Stimulated activated naive CD4-positive, alpha-beta T cell (primary cell): ENCODE data around the gene MISP.

ENCODE experiments used
- DNase-seq, 6 experiments: peaks; one replicate each; lab custom pipeline; 2025; lab: John Stamatoyannopoulos, UW

MISP gene

DNA sequence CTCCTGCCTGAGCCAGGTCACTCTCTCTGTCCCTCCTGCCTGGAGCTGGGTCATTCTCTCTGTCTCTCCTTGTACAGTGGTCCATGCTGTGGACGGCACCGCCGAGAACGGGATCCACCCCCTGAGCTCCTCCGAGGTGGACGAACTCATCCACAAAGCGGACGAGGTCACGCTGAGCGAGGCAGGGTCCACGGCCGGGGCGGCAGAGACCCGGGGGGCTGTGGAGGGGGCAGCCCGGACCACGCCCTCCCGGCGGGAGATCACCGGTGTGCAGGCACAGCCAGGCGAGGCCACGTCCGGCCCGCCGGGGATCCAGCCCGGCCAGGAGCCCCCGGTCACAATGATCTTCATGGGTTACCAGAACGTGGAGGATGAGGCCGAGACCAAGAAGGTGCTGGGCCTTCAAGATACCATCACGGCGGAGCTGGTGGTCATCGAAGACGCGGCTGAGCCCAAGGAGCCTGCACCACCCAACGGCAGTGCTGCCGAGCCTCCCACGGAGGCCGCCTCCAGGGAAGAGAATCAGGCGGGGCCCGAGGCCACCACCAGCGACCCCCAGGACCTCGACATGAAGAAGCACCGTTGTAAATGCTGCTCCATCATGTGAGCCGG lies 4.6 kb upstream of the MISP start:
- DNase-seq: no peak

DNA sequence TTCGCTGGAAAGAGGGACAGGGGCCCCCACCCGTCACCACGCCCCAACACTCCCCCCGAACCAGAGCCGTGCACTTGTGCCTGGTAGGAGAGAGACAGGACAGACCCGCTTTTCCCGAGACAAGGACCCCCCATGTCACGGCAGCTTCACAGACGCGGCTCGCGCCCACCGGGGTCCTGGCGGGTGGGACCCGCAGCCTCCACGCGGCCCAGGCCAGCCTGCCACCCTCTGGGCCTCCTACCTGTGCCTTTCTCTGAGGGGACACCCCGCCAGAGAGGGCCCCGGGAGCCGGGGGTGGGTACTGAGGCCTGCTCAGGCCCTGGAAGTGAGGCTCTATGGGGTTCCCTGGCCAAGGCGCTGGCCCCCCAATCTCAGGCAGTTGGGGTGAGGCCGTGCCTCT lies 4.0 kb upstream of the MISP start:
- no peak for DNase-seq

DNA sequence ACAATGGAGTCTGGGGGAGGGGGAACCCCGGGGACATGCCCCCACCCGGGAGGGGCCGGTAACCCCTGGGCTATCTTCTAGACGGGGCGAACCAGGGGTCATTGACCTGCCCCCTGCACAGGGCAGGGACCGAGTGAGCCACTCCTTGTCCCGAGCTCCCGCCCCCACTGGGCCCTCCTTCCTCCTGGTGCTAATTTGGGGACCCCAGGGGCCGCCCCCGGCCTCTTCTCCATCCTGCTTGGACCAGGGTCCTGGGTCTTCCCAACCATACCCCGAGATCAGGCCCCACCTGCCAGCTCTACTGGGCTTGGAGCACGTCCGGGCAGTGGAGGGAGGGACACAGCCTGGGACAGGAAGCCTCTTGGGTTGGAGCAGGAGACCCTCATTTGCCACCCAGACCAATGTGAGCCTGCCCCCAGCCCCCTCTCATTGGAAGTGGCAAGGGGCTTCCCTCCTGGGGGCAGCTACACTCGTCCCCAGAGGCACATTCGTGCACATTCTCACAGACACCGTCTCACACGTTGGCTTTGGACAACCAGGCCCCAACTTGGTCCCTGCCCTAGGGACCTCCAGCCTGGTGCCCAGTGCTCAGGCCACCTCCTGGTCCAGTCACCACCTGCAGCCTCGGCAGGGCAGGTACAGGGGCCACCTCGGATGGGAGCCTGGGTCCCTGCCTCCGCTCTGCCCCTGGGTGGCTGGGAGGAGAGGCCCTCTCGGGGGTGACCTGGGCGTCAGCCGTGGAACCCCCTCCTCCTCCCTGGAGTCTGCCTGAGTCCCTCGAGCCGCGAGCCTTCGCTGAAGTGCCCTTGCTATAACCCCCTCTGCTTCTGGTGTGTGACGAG lies 3.3 kb upstream of the MISP start:
- DNase-seq: no peak

DNA sequence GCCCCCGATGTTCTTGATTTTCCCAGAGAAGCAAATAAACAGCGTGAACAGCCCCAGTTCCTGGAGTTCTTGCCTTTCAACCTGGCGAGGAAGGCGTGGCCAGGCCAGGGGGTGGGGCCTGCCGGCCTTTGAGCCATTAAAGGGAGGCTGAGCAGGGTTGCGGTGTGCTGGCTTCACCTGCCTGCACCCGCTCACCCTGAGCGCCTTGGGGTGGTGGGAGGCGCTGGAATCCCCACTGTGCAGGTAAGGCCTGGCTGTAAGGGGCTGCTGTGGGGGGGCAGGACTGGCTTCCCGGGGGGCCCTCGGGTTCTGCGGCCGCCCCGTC lies 2.7 kb upstream of the MISP start:
- DNase-seq: no peak

DNA sequence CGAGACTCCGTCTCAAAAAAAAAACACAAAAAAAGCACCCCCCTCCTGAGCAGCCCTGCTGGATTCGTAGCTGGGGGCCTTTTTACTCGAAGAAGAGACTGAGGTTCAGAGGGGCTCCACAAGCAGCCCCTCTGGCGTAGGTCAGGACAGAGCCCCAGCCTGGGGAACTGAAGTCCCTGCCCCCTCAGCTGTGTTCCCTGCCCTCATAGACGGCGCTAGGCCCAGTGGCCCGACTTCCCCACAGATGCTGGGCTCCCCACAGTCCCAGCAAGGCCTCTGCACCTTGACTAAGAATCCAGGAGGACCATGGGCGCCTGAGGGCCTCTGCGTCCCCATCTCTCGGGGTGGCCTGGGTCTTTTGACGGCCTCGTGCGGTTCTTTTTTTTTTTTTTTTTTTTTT lies 1.1 kb upstream of the MISP start:
- no peak for DNase-seq

DNA sequence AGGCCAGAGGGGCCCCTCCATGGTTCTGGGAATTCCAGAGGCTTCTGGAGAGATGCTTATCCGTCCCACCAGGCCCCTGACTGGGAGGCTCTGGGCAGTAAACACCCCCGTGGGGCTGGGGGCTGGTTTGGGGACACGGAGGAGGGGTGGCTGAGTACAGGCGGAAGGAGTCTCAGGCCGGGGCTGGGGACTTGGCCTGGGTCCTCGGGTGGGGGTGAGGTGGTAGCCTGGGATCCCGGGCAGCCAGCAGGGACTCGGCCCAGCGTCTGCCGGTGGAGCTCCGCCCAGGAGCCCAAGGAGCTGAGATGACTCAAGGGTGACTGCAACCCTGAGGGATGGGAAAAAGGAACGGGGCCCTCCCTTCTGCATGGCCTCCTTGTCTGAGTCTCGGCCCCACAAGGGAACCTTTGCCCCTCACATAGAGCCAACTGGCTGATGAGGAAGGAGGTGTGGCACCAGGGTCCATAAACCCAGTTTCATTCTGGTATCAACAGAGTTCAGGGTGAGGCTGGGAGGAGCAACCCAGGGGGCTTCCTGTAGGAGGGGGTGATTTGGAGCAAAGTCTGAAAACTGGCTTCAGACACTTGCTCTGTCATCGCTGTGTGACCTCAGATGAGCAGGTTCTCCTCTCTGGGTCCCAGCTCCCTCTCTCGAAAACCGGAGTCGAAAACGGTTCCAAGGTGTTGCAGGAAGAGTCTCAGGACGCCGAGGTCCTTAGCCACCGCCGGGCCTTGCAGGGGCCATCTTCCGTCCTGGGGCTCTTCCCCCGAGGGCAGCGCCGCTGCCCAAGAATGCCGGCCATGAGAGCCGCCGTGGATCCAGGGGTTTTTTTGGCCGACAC lies 809 bp downstream of the MISP start:
- DNase-seq: no peak

DNA sequence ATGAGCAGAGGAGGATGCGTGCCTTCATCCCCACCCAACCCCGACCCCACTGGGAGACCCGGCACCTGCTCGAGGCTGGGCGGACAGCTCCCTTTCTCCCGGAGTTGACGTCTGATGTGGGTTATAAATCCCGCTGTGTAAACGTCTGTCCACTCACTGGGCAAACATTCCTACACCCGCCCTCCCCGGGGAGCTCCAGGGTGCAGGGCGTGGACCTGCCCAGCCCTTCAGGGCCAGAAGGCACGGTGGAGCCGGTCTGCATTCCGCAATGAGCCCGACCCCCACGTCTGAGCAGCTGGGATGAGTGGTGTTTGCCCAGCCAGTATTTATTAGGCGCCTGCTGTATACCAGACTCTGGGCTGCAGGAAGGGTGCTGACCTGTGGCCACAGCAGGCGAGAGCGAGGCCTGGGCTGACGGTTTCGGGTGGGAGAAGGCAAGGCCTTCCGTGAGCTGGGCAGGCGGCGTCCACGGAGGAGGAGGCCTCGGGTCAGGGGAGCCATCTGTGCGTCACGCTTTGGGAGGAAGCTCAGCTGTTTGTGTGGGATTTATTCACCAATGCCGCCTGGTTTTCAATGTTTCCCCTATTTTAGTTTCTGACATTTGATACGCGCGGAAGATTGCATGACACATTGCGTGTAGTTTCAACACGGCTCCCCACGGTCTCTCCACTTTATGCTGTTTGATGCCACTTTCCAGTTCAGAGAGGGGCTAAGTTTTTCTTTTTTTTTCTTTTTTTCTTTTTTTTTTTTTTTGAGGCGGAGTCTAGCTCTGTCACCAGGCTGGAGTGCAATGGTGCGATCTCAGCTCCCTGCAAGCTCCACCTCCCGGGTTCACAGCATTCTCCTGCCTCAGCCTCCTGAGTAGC lies 2.0 kb downstream of the MISP start:
- DNase-seq: no peak

DNA sequence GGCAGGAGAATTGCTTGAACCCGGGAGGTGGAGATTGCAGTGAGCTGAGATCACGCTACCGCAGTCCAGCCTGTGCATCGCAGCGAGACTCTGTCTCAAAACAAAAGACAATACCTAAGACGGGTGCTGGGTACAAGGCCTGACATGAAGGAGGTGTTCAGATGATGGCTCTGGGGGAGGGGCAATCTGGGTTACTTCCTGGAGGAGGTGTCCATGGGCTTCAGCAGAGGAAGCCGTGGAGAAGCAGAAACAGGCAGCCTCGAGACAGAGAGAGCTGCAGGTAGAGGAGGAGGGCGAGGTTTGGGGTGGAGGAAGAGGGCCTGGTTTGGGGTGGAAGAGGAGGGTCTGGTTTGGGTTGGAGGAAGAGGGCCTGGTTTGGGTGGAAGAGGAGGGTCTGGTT lies 3.6 kb downstream of the MISP start:
- no peak for DNase-seq

DNA sequence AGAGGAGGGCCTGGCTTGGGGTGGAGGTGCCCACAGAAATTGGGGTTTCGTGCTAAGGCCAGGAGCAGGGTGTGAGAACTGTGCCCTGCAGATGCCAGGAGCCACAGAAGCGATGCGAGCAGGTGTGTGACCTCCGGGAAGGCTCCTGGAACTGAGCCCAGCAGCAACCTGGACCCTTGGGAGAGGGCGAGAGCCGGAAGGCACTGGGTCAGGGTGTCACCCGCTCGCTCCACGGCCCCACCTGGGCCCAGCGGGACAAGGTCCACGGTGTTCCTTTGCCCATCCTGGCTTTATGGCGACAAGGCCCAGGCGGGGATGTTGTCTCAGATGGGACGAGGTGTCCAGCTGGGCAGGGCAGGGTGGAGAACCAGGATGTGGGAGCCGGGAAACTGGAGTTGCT lies 4.2 kb downstream of the MISP start:
- DNase-seq: no peak

DNA sequence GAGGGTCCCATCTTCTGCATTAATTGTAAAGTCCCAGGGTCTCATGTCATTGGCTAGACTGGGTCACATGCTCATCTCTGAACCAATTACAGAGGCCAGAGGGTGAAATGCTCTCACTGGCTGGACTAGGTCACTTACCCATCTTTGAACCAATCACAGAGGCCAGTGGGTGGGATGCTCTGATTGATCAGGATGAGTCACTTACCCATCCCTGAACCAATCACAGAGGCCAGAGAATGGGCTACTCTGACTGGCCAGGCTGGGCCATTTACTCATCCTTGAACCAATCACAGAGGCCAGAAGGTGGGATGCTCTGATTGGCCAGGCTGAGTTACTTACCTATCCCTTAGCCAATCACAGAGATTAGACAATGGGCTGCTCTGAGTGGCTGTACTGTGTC lies 5.3 kb downstream of the MISP start:
- DNase-seq: no peak

DNA sequence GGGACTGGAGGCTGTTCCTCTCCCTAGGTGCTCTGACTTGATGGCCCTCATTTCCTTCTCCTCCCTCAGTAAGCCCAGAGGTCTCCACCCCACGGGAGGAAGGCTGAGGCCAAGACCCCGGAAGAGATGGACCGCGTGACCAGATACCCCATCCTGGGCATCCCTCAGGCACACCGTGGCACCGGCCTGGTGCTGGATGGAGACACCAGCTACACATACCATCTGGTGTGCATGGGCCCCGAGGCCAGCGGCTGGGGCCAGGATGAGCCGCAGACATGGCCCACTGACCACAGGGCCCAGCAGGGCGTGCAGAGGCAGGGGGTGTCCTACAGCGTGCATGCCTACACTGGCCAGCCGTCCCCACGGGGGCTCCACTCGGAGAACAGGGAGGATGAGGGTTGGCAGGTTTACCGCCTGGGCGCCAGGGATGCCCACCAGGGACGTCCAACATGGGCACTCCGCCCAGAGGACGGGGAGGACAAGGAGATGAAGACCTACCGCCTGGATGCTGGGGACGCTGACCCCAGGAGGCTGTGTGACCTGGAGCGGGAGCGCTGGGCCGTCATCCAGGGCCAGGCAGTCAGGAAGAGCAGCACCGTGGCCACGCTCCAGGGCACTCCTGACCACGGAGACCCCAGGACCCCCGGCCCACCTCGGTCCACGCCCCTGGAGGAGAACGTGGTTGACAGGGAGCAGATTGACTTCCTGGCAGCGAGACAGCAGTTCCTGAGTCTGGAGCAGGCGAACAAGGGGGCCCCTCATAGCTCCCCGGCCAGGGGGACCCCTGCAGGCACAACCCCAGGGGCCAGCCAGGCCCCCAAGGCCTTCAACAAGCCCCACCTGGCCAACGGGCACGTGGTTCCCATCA lies 6.1 kb downstream of the MISP start:
- no peak for DNase-seq

DNA sequence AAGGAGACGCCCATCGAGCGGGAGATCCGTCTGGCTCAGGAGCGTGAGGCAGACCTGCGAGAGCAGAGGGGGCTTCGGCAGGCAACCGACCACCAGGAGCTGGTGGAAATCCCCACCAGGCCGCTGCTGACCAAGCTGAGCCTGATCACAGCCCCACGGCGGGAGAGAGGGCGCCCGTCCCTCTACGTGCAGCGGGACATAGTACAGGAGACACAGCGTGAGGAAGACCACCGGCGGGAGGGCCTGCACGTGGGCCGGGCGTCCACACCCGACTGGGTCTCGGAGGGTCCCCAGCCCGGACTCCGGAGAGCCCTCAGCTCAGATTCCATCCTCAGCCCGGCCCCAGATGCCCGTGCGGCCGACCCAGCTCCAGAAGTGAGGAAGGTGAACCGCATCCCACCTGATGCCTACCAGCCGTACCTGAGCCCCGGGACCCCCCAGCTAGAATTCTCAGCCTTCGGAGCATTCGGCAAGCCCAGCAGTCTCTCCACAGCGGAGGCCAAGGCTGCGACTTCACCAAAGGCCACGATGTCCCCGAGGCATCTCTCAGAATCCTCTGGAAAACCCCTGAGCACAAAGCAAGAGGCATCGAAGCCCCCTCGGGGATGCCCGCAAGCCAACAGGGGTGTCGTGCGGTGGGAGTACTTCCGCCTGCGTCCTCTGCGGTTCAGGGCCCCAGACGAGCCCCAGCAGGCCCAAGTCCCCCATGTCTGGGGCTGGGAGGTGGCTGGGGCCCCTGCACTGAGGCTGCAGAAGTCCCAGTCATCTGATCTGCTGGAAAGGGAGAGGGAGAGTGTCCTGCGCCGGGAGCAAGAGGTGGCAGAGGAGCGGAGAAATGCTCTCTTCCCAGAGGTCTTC lies 7.1 kb downstream of the MISP start:
- no peak for DNase-seq

DNA sequence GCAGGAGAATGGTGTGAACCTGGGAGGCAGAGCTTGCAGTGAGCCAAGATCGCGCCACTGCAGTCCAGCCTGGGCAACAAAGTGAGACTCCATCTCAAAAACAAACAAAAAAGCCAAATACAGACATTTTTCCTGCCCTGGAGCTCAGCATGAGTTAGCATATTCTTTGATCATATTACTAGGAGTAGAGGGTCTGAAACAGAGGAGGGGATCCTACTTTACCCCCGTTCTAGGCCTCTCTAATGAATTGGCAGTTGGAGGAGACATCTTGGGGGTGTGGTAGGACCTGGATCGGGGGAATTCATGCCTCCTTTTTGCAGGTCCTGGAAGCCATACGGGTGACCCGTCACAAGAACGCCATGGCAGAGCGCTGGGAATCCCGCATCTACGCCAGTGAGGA lies 12.3 kb downstream of the MISP start:
- no peak for DNase-seq

DNA sequence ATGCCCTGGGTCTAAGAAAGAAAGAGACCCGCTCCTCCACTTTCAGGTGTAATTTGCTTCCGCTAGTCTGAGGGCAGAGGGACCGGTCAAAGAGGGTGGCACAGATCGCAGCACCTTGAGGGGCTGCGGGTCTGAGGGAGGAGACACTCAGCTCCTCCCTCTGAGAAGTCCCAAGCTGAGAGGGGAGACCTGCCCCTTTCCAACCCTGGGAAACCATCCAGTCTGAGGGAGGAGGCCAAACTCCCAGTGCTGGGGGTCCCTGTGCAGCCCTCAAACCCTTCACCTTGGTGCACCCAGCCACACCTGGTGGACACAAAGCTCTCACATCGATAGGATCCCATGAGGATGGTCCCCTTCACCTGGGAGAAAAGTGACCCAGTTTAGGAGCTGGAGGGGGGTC lies 13.0 kb downstream of the MISP start:
- no peak for DNase-seq

DNA sequence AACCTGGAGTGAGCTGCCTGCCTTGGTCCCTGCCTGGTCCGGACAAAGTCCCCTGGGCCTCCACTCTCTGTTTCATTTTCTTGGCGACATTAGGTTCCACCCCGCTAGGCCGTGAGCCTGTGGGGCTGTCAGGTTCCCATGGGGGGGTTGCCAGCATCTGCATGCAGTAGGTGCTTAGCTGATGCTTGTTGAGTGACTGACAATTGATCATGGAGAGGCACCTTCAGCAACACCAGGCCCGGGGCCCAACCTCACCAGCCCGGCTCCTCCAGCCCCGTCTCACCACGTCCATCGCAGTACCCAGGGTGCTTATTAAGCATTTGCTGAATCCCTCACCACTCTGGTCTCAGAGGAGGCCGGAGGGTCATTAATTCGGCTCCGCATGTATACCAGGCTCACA lies 13.4 kb downstream of the MISP start:
- no peak for DNase-seq

DNA sequence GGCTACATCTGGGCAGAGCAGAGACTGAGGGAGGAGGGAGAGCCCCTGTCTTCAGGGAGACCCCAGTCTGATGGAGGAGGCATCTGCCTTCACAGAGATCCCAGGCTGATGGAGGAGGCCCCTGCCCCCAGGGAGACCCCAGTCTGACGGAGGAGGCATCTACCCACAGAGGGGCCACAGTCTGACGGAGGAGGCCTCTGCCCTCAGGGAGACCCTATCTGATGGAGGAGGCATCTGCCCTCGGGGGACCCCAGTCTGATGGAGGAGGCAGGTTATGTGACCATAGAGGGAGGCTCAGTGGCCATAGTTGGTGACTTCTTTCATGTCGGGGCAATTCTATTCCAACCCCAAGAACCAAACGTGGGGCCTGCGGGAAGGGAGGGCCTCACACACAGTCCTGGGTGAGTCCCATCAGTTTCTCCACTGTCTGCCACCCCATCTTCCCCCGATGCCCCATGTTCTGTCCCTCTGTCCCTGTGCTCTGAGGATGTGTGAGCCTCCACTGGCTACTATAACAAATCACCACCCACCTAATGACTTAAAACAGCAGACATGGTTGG lies 14.3 kb downstream of the MISP start:
- DNase-seq: no peak

DNA sequence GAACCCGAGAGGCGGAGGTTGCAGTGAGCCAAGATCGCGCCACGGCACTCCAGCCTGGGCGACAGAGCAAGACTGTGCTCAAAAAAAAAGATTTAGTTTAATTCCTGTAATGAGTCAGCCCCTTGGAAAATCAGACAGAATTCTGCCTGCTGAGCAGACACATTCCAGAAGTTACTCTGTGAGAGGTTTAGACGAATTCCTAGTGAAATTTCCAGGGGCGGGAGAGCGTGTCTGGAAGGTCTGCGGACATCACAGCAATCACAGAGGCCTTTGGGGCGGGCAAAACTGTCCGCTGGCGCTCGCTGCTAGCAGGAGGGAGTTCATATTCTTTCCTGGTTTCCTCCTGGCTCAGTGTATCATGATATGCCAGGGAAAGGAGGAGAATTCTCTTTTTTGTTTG lies 17.5 kb downstream of the MISP start:
- DNase-seq: no peak

DNA sequence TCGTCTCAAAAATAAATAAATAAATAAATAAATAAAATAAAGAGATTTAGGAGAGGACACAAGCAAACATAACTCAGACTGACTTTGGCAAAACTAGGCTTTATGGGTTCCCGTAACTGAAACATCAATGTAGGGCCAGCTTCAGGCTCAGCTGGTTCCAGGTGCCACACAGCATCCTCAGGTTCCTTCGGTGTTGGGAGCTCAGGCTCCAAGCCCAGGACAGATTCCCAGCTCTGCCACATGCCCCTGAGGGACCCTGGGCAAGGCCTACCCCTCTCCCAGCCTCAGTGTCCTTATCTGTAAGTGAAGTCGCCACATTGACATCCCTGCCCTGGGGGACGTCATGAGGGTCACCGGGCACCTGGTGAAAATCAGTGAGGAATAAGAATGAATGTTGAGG lies 18.7 kb downstream of the MISP start:
- no peak for DNase-seq

DNA sequence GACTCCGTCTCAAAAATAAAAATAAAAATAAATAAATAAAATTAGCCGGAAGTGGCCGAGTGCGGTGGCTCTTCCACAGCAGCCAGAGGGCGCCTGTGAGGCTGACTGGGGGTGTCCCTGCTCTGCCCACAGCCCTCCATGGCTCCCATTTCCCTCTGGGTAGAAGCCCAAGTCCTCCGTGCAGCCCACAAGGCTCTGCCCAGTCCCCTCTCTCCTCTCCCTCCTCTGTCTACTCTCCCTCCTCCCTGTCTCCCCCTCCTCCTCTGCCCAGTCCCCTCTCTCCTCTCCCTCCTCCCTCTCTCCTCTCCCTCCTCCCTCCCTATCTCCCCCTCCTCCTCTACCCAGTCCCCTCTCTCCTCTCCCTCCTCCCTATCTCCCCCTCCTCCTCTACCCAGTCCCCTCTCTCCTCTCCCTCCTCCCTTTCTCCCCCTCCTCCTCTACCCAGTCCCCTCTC lies 20.4 kb downstream of the MISP start:
- no peak for DNase-seq

DNA sequence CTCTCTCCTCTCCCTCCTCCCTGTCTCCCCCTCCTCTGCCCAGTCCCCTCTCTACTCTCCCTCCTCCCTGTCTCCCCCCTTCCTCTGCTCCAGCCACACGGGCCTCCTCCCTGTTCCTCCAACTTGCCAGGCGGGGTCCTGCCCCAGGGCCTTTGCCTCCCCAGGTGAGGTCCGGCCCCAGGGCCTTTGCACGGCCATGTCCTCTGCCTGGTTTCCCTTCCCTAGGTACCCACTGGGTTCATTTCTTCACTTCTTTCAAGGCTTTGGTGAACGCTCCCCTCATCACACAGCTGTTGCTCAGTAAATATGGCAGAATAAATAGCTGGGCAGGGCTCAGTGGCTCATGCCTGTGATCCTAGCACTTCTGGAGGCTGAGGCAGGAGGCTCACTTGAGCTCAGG lies 21.2 kb downstream of the MISP start:
- no peak for DNase-seq
